Renal cortical epithelial cell (primary cell): Measurements from ENCODE around the gene BAIAP2L2. TPM values are rescaled to one million over a fixed set of nuclear protein-coding genes. Genes with fewer than 3 reads are reported as not detected.
"Not testable (repeated sequence)": the region's sequence is repeated elsewhere in the genome, so short reads cannot be mapped to it uniquely, and the experiment has no call there.

Experiments used
- DNase-seq: peaks from one replicate; pipeline ENCODE4 v3.0.0-alpha.2; 2011; ENCODE audit warnings: low read depth
- total RNA-seq: library from RNA; depleted of rRNA; stranded (reverse); fragments of >200 nt; gene quantifications from 2 replicates; pipeline ENCODE4 v1.2.3, GENCODE V29; 2014

The BAIAP2L2 gene, protein sequence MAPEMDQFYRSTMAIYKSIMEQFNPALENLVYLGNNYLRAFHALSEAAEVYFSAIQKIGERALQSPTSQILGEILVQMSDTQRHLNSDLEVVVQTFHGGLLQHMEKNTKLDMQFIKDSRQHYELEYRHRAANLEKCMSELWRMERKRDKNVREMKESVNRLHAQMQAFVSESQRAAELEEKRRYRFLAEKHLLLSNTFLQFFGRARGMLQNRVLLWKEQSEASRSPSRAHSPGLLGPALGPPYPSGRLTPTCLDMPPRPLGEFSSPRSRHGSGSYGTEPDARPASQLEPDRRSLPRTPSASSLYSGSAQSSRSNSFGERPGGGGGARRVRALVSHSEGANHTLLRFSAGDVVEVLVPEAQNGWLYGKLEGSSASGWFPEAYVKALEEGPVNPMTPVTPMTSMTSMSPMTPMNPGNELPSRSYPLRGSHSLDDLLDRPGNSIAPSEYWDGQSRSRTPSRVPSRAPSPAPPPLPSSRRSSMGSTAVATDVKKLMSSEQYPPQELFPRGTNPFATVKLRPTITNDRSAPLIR
- 0.85 and 1.9 TPM in 2 replicates for total RNA-seq

DNA sequence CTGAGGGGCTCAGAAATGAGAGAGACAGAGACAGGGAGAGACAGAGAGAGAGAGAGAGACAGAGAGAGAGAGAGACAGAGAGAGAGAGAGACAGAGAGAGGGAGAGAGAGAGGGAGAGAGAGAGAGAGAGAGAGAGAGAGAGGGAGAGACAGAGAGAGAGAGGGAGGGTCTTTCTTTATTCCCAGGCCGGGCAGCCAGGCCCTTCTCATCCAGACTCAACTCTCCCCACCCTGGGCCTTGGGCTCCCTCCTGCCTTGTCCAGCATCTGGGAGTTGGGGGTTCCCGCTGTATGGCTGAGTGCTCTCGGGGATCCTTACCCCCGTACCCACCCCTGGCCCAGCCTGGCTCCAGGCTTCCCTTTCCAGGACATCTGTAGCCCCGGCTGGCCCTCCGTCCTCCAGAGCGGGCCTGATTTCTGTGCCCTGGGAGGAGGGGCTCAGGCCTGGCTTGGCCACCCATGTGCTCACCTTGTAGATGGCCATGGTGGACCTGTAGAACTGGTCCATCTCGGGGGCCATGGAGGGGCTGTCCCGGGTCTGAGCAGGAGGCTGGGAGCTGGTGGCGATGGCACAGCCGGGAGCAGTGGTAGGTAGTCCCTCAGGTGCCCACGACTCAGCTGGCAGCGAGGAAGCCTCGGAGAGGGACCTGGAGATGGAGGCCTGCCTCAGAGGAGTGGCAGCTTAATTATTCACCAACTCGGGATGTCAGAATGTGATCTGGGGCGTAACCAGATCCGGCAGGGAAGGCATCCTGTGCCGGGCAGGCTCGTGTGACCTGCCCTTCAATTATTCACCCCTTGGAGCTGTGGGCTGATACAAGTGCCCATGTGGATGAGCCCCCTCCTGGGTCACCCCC lies at the start of gene BAIAP2L2:
Gene BAIAP2L2 (minus strand): TSS at position 677 of the 855 bp plus-strand sequence. CDS start 159 bp downstream, at position 518.
- DNase-seq: peak; percentile 85

DNA sequence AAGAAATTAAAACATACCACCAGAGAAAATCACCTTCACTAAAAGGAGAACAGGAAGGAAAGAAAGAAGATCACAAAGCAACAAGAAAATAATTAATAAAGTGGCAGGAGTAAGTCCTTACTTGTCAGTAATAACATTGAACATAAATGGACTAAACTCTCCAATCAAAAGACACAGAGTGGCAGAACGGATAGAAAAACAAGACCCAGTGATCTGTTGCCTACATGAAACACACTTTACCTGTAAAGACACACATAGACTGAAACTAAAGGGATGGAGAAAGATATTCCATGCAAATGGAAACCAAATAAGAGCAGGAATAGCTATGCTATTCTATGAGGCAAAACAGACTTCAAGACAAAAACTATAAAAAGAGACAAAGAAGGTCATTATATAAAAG lies 45.2 kb upstream of the BAIAP2L2 start:
- DNase-seq: no peak

DNA sequence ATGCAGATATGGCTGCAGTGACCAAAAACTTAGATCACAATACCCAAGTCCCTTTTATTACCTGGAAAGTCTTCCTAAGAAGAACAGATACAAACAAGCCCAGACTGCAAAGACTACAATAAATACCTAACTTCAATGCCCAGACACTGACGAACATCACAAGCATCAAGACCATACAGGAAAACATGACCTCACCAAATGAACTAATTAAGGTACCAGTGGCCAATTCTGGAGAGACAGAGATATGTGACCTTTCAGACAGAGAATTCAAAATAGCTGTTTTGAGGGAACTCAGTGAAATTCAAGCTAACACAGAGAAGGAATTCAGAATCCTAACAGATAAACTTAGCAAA lies 44.1 kb upstream of the BAIAP2L2 start:
- not testable (repeated sequence) for DNase-seq

DNA sequence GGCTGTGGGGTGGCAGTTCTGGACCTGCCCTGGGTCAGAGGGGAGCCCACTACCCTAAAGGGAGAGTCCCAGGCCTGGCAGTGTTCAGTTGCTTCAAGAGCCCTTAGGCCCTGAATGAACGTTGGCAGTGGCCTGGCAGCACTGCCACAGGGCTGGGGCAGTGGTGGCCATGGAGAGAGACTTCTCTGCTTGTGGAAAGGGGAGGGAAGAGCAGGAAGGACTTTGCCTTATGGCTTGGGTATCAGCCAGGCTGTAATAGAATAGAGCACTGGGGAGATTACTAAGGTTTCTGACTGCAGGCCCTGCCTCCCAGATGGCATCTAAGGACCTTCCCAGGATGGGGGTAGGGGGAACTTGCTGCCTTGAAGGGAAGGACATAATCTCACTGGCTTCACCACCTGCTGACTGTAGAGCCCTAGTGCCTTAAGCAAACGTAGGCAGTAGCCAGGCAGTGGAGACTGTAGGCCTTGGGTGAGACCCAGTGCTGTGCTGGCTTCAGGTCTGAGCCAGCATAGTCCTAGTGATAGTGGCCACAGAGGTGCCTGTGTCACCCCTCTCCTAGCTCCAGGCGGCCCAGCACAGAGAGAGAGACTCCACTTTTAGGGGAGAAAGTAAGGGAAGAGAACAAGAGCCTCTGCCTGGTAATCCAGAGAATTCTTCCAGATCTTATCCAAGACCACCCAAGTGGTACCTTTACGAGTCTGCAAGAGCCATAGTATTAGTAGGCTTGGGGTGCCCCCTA lies 43.5 kb upstream of the BAIAP2L2 start:
- peak; percentile 16 for DNase-seq

DNA sequence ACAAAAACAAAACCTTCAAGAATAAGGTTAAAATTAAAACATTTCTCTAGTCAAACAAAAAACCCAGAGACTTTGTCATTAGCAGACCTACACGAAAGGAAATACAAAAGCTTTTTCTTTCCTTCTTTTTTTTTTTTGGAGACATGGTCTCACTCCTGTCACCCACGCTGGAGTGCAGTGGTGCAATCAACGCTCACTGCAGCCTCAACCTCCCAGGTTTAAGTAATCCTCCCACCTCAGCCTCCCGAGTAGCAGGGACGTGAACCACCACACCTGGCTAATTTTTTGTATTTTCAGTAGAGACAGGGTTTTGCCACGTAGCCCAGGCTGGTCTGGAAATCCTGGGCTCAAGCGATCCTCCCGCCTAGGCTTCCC lies 40.6 kb upstream of the BAIAP2L2 start:
- no peak for DNase-seq

DNA sequence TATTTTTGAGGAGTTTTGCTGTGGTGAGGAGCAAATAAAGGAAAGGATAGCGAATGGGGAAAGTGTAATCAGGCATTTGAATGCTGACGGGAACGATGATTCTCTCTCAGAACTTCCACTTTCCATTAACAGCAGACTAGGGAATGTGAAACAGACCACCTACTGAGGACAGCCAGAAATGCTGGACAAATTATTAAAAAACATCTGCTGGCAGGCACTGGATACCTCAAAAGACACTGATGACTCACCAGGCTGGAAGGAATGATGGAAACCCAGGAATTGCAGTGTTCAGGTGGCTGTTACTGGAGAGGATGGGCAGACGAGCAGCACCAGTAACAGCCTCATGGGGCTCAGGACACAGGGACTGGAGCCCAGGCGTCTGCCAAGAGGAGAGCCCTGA lies 37.8 kb upstream of the BAIAP2L2 start:
- peak; percentile 78 for DNase-seq

DNA sequence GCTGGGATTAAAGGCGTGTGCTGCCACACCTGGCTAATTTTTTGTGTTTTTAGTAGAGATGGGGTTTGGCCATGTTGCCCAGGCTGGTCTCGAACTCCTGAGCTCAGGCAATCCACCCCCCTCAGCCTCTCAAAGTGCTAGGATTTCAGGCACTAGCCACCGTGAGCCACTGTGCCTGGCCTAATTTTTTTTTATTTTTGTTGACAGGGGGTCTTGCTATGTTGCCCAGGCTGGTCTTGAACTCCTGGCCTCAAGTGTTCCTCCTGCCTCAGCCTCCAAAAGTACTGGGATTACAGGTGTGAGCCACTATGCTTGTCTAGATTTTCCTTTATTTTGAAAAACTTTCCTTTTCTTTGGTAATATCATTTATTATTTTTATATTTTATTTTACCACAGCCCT lies 35.7 kb upstream of the BAIAP2L2 start:
- not testable (repeated sequence) for DNase-seq

DNA sequence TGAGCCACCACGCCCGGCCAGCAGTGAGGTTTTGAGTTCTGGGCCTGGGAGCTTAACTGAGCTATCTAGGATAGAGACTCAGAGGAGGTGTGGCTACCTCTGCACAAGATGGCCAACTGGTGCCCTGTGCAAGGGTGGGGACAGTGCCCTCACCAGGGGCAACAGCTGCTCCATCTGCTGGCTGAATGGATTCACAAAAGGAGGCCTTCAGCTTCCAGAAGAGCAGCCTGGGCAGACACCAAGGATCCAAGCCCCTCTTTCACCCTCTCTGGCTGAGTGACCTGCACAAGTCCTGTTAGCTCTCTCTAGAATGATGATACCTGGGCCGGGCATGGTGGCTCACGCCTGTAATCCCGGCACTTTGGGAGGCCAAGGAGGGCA lies 33.5 kb upstream of the BAIAP2L2 start:
- DNase-seq: no peak

DNA sequence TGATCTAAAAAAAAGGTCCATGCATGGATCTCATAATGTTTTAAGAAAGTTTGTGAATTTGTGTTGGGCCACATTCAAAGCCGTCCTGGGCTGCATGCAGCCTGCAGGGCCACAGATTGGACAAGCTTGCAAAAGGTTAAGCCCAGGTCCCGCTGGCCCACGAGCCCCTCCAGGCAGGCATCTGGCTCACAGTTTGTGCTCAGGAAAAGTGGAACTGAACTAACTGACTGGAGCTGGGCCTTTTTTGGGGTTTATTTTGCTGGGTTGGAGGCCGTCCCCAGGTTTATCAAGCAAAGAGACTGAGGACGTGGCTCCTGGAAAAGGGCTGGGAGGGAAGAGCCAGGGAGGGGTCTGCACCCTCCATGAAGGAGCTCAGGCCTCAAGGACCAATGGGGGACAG lies 32.1 kb upstream of the BAIAP2L2 start:
- DNase-seq: no peak

DNA sequence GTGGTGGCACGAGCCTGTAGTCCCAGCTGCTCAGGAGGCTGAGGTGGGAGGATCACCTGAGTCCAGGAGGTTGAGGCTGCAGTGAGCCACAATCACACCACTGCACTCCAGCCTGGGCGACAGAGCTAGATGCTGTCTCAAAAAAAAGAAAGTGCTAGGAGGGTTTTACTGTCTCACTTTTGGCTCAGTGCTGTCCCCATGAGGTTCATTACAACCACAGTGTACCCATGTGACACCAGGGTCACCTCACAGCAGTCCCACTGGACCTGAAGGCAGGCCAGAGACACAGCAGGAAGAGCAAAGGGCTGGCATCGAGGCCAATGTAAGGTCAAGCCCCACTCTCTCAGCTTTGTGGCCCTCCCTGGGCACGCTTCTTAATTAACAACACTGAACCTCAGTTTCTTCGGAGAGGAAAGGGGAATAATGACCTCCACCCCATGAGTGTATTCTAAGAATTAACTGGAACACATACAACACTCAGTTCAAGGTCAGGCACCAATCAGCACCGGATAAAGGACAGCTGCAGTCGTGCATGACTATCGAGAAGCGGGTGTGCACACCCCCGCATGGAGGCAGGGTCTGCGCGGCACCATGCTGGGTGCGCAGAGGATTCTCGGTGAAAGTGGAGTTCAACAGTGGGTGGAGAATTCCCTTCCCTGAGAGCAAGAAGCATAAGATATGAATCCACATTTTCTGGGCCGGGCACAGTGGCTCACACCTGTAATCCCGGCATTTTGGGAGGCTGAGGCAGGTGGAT lies 30.9 kb upstream of the BAIAP2L2 start:
- no peak for DNase-seq

DNA sequence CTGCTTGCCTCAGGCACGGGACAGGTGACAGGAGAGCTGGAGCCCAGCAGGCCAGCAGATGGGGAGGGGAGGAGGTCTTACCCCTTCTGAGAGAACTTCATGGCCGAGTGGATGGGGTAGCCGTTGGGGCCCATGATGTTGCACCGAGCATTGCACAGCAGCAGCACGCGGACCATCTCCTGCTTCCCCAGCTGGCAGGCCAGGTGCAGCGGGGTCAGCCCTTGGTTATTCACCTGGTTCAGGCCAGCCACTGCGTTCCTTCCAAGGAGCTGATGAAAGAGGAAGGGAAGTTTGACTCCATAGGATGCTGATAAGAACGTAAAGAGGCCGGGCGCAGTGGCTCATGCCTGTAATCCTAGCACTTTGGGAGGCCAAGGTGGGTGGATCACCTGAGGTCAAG lies 29.4 kb upstream of the BAIAP2L2 start:
- DNase-seq: no peak

DNA sequence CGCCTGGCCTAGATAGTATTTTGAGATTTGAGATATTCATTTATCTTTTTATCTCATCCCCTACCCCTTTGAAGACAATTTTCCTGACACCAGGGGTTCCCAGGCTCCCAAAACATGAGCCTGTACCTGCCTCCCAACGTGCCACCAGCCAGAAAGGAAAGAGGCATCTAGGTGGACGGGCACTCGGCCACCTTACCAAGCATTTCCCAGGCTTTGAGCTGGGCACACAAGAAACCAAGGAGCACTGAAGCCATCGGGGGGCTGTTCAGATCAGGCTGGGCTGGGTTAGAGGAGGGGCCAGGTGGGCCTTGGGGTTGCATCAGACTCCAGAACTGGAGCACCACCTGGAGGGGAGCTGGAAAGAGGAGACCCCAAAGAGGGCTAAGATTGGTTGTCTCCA lies 28.5 kb upstream of the BAIAP2L2 start:
- DNase-seq: no peak

DNA sequence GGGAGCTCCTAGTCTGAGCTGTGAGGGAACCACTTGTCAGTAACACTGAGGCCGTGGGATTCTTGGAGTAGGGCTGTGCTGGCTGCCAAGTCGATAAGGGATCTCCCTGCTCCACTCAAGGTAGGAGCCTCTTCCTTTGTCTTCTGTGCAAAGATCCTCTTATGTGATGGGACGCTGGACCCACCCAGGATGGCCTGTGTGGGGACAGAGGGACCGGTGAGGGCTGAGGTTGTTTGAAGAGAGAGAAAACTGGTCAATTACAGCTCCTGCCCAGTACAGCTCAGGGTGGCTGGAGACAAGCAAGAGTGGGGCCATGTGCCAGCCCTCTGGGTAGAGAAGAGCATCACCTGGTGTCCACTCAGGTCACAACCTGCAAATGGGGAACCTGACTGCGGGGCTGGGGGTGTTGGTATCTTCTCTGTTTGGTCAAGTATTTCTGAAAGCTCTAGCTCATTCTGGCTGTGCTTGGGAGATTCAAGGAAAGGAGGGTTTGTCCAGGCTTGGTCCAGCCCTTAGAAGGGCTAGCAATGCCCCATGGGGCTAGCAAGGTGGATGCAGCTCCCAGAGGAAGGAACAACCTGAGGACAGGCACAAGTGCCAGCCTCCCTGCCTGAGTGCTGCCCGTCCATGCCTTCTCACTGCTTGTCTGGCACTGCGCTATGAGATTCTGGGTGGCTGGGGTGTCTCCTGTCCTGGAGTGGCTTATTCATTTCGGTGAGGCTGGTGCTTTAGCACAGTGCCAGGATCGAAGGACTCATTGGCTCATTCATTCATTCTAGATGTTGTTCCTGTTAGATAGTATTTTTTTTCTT lies 27.6 kb upstream of the BAIAP2L2 start:
- no peak for DNase-seq

DNA sequence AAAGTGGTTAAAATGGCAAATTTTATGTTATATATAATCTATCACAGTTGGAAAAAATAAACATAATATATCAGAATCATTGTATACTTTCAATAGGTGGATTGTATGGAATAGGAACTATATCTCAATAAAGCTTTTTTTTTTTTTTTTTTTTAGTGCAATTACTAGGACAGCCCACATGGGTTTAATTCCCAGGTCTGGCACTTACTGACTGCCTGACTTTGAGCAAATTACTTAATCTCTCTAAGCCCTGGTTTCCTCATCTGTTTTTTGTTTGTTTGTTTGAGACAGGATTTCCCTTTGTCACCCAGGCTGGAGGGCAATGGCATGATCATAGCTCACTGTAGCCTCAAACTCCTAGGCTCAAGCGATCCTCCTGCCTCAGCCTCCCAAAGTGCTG lies 26.1 kb upstream of the BAIAP2L2 start:
- no peak for DNase-seq

DNA sequence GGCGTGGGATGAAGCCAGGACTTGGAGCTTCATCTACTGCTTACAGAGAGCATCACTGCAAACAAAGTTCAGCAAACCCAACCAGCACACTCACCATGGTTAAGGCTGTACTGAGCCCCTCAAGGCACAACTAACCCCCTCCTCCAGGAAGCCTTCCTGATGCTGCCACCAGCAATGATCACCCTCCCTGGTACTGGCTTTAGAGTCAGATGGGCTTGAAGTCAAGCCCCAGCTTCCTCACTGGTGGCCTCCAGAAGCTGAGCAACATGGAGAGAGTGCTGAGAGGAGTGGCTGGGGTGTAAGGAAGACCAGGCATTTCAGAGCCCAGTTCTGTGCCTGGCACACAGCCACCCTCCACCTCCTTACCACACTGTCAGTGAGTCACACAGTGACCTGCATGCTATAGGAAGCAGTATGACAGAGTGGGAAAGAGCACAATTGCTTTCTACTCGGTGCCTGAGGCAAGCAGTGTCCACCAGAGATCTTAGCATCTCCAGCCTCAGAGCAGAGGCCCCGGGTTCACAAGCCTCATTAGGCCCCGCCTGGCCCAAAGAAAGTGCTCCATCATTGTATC lies 24.7 kb upstream of the BAIAP2L2 start:
- peak; percentile 84 for DNase-seq

DNA sequence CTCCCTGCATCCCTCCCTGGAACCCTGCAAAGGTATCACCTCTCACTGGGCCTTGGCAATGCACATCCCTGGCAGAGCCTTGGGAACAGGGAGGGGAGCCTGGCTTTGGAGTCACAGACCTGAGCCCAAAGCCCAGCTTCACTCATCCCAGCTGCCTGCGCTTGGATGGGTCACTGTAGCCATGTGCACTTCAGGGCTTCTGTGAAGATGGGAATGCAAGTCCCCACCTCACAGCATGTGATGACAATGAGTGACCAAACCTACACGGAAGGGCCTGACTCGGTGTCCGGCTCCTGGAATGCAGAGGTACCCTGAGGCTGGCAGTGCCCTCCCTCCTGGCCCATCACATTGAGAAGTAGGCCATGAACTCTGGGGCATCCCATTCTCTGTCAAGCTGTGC lies 22.8 kb upstream of the BAIAP2L2 start:
- no peak for DNase-seq

DNA sequence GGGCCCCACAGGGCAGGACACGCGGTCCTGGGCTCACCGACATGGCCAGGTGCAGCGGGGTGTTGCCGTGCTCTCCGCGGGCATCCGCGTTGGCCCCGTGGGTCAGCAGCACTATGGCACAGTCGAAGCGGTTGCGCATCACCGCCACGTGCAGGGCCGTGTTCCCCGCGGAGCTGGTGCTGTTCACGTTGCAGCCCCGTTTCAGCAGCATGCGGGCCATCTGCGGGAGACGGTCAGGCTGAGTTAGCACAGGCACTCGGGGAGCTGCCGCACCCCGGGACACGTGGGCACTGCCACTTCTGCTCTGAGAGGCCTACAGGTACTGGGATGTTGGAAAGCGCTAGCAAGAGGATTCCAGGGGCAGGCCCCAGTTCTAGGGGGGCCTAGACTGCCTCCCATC lies 22.3 kb upstream of the BAIAP2L2 start:
- DNase-seq: no peak

DNA sequence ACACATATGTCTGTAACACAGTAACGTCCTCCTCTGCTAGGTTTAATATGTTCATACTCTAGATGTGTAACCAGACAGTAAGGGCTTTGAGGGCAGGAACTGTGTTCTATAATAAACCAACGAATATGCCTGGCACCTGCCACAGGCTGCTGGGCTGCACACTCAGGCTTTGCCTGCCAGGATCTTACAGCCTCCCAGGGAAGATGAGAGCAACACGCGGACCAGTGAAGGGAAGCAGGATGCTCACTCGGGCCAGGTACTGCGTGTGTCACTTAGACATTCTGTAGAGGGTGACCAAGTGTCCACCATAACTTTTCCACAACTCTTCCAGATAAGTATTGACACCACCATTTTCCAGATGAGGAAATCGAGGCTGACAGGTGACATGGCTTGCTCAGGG lies 21.7 kb upstream of the BAIAP2L2 start:
- DNase-seq: no peak

DNA sequence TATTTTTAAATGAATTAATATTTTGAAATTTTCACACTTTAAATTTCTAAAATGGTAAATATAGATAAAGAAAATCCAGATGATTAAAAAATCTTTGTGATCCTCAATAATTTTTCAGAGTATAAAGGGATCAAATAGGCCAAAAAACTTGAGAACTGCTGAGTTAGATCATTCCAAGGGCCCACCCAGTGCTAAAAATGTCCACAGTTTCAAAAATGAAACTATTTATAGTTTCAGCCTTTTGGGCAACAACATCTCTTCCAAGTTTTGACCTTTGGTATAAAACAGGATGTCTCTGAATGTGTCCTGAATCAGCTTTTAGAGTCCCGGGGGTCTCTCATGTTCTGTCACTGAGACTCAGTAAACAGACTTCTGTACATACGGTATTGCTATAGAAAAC lies 20.9 kb upstream of the BAIAP2L2 start:
- no peak for DNase-seq

DNA sequence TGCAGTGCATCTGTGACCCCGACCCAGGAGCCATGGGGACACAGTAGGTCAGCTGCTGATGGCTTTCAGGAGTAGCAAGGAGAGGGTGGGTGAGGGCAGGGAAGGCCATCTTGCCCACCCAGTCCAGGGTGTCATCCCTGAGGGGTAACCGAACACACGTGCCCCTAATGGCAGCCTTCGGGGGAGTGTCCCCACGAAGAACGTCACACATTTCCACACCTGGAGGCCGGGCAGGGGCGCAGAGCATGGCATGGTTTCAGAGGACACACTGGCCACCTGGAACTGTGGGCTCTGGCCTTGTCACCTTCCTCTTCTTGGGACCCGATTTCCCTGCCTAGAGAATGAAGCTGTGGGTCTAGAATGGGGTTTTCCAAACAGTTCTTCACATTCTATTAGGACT lies 19.4 kb upstream of the BAIAP2L2 start:
- DNase-seq: no peak
